ENCODE data around the gene CCSAP.

- TF ChIP-seq, protein P1, sequence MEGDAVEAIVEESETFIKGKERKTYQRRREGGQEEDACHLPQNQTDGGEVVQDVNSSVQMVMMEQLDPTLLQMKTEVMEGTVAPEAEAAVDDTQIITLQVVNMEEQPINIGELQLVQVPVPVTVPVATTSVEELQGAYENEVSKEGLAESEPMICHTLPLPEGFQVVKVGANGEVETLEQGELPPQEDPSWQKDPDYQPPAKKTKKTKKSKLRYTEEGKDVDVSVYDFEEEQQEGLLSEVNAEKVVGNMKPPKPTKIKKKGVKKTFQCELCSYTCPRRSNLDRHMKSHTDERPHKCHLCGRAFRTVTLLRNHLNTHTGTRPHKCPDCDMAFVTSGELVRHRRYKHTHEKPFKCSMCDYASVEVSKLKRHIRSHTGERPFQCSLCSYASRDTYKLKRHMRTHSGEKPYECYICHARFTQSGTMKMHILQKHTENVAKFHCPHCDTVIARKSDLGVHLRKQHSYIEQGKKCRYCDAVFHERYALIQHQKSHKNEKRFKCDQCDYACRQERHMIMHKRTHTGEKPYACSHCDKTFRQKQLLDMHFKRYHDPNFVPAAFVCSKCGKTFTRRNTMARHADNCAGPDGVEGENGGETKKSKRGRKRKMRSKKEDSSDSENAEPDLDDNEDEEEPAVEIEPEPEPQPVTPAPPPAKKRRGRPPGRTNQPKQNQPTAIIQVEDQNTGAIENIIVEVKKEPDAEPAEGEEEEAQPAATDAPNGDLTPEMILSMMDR (IDR thresholded peaks at IDR 0.05) = no peak
- TF ChIP-seq POLR2A (IDR thresholded peaks at IDR 0.05) = no peak
Observed at GRCh38 chr1:229344139-229344538, 1.3 kb upstream of the CCSAP start.
